ENCODE results near the gene GTF2A2. TPM values are rescaled to one million over a fixed set of nuclear protein-coding genes. Genes with fewer than 3 reads are reported as not detected.

GTF2A2 gene
- total and polyA plus RNA-seq, 4 donors, result 11.7 to 101 (median 27.2) TPM

DNA sequence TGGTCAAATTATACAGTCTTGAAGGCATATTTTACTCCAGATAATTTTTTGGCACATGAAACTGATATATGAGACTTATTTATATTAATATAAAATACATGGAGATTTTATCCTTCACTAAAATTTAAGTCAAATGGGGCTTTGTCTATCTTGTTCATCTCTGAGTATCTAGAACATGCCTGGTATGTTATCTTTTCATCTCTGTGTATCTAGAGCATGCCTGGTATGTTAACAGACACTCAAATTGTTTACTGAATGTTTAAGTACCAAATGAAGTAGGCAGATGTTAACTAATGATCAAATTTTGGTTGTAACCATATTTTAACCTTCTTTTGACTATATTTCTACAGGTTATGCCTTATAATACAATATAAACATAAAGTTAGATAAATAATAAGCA is 7.7 kb downstream of the GTF2A2 start:
- peaks cover 3 to 40% (median 24%) of the 10 kb centered on the region in 4 donors for H3K36me3 ChIP-seq (ENCODE audit: control insufficient read depth in 4 of 4, insufficient read depth in 3 of 4, low read depth in 1 of 4, low read length in 3 of 4)
- H3K9ac ChIP-seq (ENCODE audit: low read depth in 1 of 2, low read length in 2 of 2), result no peak overlapping the region
- no peaks in the 10 kb centered on the region for H3K9me3 ChIP-seq (ENCODE audit: control insufficient read depth in 4 of 4, low read length in 3 of 4)
- no peaks in the 10 kb centered on the region for H3K27me3 ChIP-seq (ENCODE audit: control insufficient read depth in 4 of 4, insufficient read depth in 4 of 4, low read length in 3 of 4)
- no peak for TF ChIP-seq HNF4A (conservative IDR thresholded peaks at IDR 0.05)
- TF ChIP-seq, protein P1, sequence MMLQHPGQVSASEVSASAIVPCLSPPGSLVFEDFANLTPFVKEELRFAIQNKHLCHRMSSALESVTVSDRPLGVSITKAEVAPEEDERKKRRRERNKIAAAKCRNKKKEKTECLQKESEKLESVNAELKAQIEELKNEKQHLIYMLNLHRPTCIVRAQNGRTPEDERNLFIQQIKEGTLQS (IDR thresholded peaks at IDR 0.05), result no peak
- no peak for TF ChIP-seq NR2F2 (IDR thresholded peaks at IDR 0.05)
- TF ChIP-seq TAF1 (conservative IDR thresholded peaks at IDR 0.05), result no peak
- TF ChIP-seq, protein P2, sequence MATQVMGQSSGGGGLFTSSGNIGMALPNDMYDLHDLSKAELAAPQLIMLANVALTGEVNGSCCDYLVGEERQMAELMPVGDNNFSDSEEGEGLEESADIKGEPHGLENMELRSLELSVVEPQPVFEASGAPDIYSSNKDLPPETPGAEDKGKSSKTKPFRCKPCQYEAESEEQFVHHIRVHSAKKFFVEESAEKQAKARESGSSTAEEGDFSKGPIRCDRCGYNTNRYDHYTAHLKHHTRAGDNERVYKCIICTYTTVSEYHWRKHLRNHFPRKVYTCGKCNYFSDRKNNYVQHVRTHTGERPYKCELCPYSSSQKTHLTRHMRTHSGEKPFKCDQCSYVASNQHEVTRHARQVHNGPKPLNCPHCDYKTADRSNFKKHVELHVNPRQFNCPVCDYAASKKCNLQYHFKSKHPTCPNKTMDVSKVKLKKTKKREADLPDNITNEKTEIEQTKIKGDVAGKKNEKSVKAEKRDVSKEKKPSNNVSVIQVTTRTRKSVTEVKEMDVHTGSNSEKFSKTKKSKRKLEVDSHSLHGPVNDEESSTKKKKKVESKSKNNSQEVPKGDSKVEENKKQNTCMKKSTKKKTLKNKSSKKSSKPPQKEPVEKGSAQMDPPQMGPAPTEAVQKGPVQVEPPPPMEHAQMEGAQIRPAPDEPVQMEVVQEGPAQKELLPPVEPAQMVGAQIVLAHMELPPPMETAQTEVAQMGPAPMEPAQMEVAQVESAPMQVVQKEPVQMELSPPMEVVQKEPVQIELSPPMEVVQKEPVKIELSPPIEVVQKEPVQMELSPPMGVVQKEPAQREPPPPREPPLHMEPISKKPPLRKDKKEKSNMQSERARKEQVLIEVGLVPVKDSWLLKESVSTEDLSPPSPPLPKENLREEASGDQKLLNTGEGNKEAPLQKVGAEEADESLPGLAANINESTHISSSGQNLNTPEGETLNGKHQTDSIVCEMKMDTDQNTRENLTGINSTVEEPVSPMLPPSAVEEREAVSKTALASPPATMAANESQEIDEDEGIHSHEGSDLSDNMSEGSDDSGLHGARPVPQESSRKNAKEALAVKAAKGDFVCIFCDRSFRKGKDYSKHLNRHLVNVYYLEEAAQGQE (IDR thresholded peaks at IDR 0.05), result no peak
- TF ChIP-seq, protein P3, sequence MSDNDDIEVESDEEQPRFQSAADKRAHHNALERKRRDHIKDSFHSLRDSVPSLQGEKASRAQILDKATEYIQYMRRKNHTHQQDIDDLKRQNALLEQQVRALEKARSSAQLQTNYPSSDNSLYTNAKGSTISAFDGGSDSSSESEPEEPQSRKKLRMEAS (IDR thresholded peaks at IDR 0.05), result no peak
- no peak for TF ChIP-seq RXRA (IDR thresholded peaks at IDR 0.05)
- no peak for TF ChIP-seq YY1 (IDR thresholded peaks at IDR 0.05)
- TF ChIP-seq RAD21 (IDR thresholded peaks at IDR 0.05), result no peak
- TF ChIP-seq GABPA (IDR thresholded peaks at IDR 0.05 in 1 of 2, conservative IDR thresholded peaks at IDR 0.05 in 1 of 2), result no peak
- TF ChIP-seq EGR1 (IDR thresholded peaks at IDR 0.05; ENCODE audit: low read depth in 2 of 2), result no peak
- TF ChIP-seq, protein P4, sequence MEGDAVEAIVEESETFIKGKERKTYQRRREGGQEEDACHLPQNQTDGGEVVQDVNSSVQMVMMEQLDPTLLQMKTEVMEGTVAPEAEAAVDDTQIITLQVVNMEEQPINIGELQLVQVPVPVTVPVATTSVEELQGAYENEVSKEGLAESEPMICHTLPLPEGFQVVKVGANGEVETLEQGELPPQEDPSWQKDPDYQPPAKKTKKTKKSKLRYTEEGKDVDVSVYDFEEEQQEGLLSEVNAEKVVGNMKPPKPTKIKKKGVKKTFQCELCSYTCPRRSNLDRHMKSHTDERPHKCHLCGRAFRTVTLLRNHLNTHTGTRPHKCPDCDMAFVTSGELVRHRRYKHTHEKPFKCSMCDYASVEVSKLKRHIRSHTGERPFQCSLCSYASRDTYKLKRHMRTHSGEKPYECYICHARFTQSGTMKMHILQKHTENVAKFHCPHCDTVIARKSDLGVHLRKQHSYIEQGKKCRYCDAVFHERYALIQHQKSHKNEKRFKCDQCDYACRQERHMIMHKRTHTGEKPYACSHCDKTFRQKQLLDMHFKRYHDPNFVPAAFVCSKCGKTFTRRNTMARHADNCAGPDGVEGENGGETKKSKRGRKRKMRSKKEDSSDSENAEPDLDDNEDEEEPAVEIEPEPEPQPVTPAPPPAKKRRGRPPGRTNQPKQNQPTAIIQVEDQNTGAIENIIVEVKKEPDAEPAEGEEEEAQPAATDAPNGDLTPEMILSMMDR (IDR thresholded peaks at IDR 0.05; ENCODE audit: low read depth, low read length, missing input control), result no peak
- TF ChIP-seq HNF4G (IDR thresholded peaks at IDR 0.05), result no peak
- no peak overlapping the region for H3K27ac ChIP-seq (ENCODE audit: low read depth in 1 of 2, low read length in 2 of 2)
- no peak for DNase-seq (ENCODE audit: low spot score)
- H3K4me1 ChIP-seq (ENCODE audit: control insufficient read depth in 4 of 4, insufficient read depth in 4 of 4, low read length in 3 of 4), result no peaks in the 10 kb centered on the region
- H3K4me3 ChIP-seq (ENCODE audit: low read depth in 1 of 3, low read length in 3 of 3), result no peak overlapping the region

DNA sequence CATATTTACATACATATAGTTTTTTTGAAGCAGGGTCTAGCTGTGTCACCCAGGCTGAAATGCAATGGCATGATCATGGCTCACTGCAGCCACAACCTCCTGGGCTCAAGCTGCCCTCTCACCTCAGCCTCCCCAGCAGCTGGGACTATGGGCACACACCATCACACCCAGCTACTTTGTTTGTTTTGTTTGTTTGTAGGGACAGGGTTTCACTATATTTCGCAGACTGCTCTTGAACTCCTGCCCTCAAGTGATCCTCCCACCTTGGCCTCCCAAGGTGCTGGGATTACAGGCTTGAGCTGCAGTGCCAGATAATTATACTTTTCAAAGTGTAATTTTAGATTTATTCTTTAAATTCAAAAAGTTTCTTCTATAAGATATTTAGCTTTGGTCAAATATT is 10.2 kb downstream of the GTF2A2 start:
- DNase-seq (ENCODE audit: low spot score), result no peak
- Histone ChIP-seq H3K9me3 (ENCODE audit: control insufficient read depth in 4 of 4, low read length in 3 of 4) (no peaks in the 10 kb centered on the region), H3K4me1 (ENCODE audit: control insufficient read depth in 4 of 4, insufficient read depth in 4 of 4, low read length in 3 of 4) (no peaks in the 10 kb centered on the region), H3K36me3 (ENCODE audit: control insufficient read depth in 4 of 4, insufficient read depth in 3 of 4, low read depth in 1 of 4, low read length in 3 of 4) (peaks cover 3 to 37% (median 23%) of the 10 kb centered on the region in 4 donors), H3K27ac (ENCODE audit: low read depth in 1 of 2, low read length in 2 of 2) (no peak overlapping the region), H3K9ac (ENCODE audit: low read depth in 1 of 2, low read length in 2 of 2) (no peak overlapping the region), H3K27me3 (ENCODE audit: control insufficient read depth in 4 of 4, insufficient read depth in 4 of 4, low read length in 3 of 4) (no peaks in the 10 kb centered on the region), H3K4me3 (ENCODE audit: low read depth in 1 of 3, low read length in 3 of 3) (no peak overlapping the region)
- no peak for TF ChIP-seq YY1 (IDR thresholded peaks at IDR 0.05)
- TF ChIP-seq GABPA (IDR thresholded peaks at IDR 0.05 in 1 of 2, conservative IDR thresholded peaks at IDR 0.05 in 1 of 2), result no peak
- no peak for TF ChIP-seq SP1 (IDR thresholded peaks at IDR 0.05)
- TF ChIP-seq HNF4G (IDR thresholded peaks at IDR 0.05), result no peak
- TF ChIP-seq FOXA2 (IDR thresholded peaks at IDR 0.05), result no peak
- no peak for TF ChIP-seq RAD21 (IDR thresholded peaks at IDR 0.05)
- no peak for TF ChIP-seq HNF4A (conservative IDR thresholded peaks at IDR 0.05)
- no peak for TF ChIP-seq NR2F2 (IDR thresholded peaks at IDR 0.05)
- TF ChIP-seq, protein P4 (IDR thresholded peaks at IDR 0.05; ENCODE audit: low read depth, low read length, missing input control), result no peak
- TF ChIP-seq, protein P3 (IDR thresholded peaks at IDR 0.05), result no peak
- TF ChIP-seq, protein P2 (IDR thresholded peaks at IDR 0.05), result no peak
- WGBS, result 62% methylated on average over 1 of the region's 1 CpG

Data from liver (tissue), 9 donors.